GM12878 (cell line): ENCODE data around the gene DSG4. TPM values are rescaled to one million over a fixed set of nuclear protein-coding genes. Genes with fewer than 3 reads are reported as not detected.
A peak's percentile ranks its signal among the peaks of the same experiment; 100 is the strongest.

Experiments
- ATAC-seq: fragments of 200-7000 bp; cut with Tn5 transposase; 3 replicates; pipeline ENCODE4 v1.9.1; 2020; ENCODE audit warnings: mild to moderate bottlenecking, moderate library complexity
- BruUV-seq: library from RNA; stranded (reverse); fragments of 400-500 nt; replicated peaks from 2 replicates; lab custom pipeline; 2021; lab: Mats Ljungman, UMichigan
- CTCF ChIA-PET: fragments of 300-600 bp; sonication (Branson Sonifier 250); formaldehyde crosslinking; extraction: SDS; loops from one replicate; lab custom pipeline; 2021; ENCODE audit warnings: inconsistent platforms; lab: Yijun Ruan, JAX
- POLR2A ChIA-PET: fragments of 350-600 bp; formaldehyde crosslinking; extraction: SDS; loops from one replicate; lab custom pipeline; 2021; ENCODE audit warnings: inconsistent platforms; lab: Charles Lee
- RAD21 ChIA-PET: fragments of 300-600 bp; sonication (Branson Sonifier 250); formaldehyde crosslinking; loops from one replicate; lab custom pipeline; 2023; ENCODE audit warnings: antibody characterized with exemption; ENCODE audit not compliant: unreplicated experiment; lab: Charles Lee
- SMC1A ChIA-PET: fragments of 300-600 bp; sonication (Branson Sonifier 250); formaldehyde crosslinking; loops from one replicate; lab custom pipeline; 2023; ENCODE audit not compliant: unreplicated experiment, uncharacterized antibody; lab: Charles Lee
- DNase-seq: peaks from one replicate; pipeline ENCODE4 v3.0.0-alpha.2; 2011; ENCODE audit warnings: low read depth, low spot score
- FAIRE-seq: peaks from 3 replicates; lab custom pipeline; 2011; peaks lifted over from hg19 to GRCh38; lab: Jason Lieb, UNC
- H2AFZ ChIP-seq: 2 replicates; pipeline ENCODE4 v1.6.0; 2011; ENCODE audit warnings: low read depth, low read length, control low read depth; ENCODE audit not compliant: control insufficient read depth
- H3K27ac ChIP-seq: 2 replicates; pipeline ENCODE4 v1.5.1; 2011; ENCODE audit warnings: control low read depth; ENCODE audit not compliant: control insufficient read depth, insufficient read depth
- H3K27me3 ChIP-seq, 2 experiments: replicated peaks in 1 of 2; 2 replicates each; pipeline versions ENCODE4 v1.6.0 to v1.6.1; 2011; ENCODE audit warnings: low read length in 1 of 2; ENCODE audit not compliant: control insufficient read depth in 2 of 2, insufficient read depth in 2 of 2
- H3K36me3 ChIP-seq, 2 experiments: 2 replicates each; pipeline ENCODE4 v1.5.1; 2011; ENCODE audit warnings: low read length in 1 of 2; ENCODE audit not compliant: control insufficient read depth in 2 of 2, insufficient read depth in 2 of 2
- H3K4me1 ChIP-seq: 2 replicates; pipeline ENCODE4 v1.6.1; 2011; ENCODE audit warnings: mild to moderate bottlenecking, low read length, moderate library complexity, mixed read lengths; ENCODE audit not compliant: control insufficient read depth, insufficient read depth
- H3K4me2 ChIP-seq: 2 replicates; pipeline ENCODE4 v1.6.0; 2011; ENCODE audit warnings: control low read depth; ENCODE audit not compliant: control insufficient read depth, insufficient read depth
- H3K4me3 ChIP-seq: fragments of 200-600 bp; sonication (generic); 2 replicates; pipeline ENCODE4 v1.5.1; 2016
- H3K79me2 ChIP-seq: 2 replicates; pipeline ENCODE4 v1.6.0; 2011; ENCODE audit warnings: low read length; ENCODE audit not compliant: control insufficient read depth, insufficient read depth
- H3K9ac ChIP-seq: 2 replicates; pipeline ENCODE4 v1.8.0; 2011; ENCODE audit warnings: low read length, control low read depth, mixed read lengths; ENCODE audit not compliant: control insufficient read depth, insufficient read depth
- H3K9me3 ChIP-seq: replicated peaks from 3 replicates; pipeline ENCODE4 v1.5.1; 2011; ENCODE audit warnings: mild to moderate bottlenecking, low read length; ENCODE audit not compliant: control insufficient read depth, insufficient read depth
- H4K20me1 ChIP-seq: 2 replicates; pipeline ENCODE4 v1.6.0; 2011; ENCODE audit not compliant: control insufficient read depth, insufficient read depth
- CHD1 ChIP-seq: IDR thresholded peaks from 2 replicates; pipeline ENCODE4 v1.6.1; 2012; ENCODE audit warnings: low read depth, low read length, improper control_type of control experiment
- GABPA ChIP-seq: IDR thresholded peaks from 2 replicates; pipeline ENCODE4 v1.6.1; 2014; ENCODE audit warnings: antibody characterized with exemption, low read depth, mild to moderate bottlenecking, inconsistent platforms
- IKZF1 ChIP-seq: fragments of 450-650 bp; conservative IDR thresholded peaks from 2 replicates; pipeline ENCODE4 v1.6.1; 2017; ENCODE audit warnings: antibody characterized with exemption, mild to moderate bottlenecking
- IKZF2 ChIP-seq, 2 experiments: fragments of 450-650 bp; IDR thresholded peaks; 2 replicates each; pipeline ENCODE4 v1.6.1; 2017; ENCODE audit warnings: mild to moderate bottlenecking in 2 of 2, moderate library complexity in 2 of 2
- IRF4 ChIP-seq: IDR thresholded peaks from 2 replicates; pipeline ENCODE4 v1.6.1; 2011; ENCODE audit warnings: low read depth, low read length
- JUNB ChIP-seq: IDR thresholded peaks from 2 replicates; pipeline ENCODE4 v1.6.1; 2016; ENCODE audit warnings: antibody characterized with exemption, mild to moderate bottlenecking
- KAT2A ChIP-seq: conservative IDR thresholded peaks from 2 replicates; pipeline ENCODE4 v1.6.1; 2011; ENCODE audit warnings: low read depth, low read length; ENCODE audit not compliant: control insufficient read depth
- MTA2 ChIP-seq: fragments of 450-650 bp; IDR thresholded peaks from 2 replicates; pipeline ENCODE4 v1.6.1; 2016; ENCODE audit warnings: low read depth, mild to moderate bottlenecking, moderate library complexity
- NFIC ChIP-seq: IDR thresholded peaks from 2 replicates; pipeline ENCODE4 v1.6.1; 2012; ENCODE audit warnings: low read depth, mild to moderate bottlenecking, inconsistent platforms, low read length, moderate library complexity
- NFYA ChIP-seq: IDR thresholded peaks from 2 replicates; pipeline ENCODE4 v1.6.1; 2011; ENCODE audit warnings: low read depth, mild to moderate bottlenecking, low read length, improper control_type of control experiment, borderline replicate concordance
- NR2C1 ChIP-seq: fragments of 450-650 bp; IDR thresholded peaks from 2 replicates; pipeline ENCODE4 v1.6.1; 2017; ENCODE audit warnings: antibody characterized with exemption, mild to moderate bottlenecking, moderate library complexity
- POLR2A ChIP-seq: IDR thresholded peaks from 2 replicates; pipeline ENCODE4 v1.6.1; 2011; ENCODE audit warnings: low read depth, mild to moderate bottlenecking, low read length
- RUNX3 ChIP-seq: IDR thresholded peaks from 2 replicates; pipeline ENCODE4 v1.6.1; 2012; ENCODE audit warnings: low read length, inconsistent platforms
- ZBED1 ChIP-seq: IDR thresholded peaks from 2 replicates; pipeline ENCODE4 v1.6.1; 2016; ENCODE audit warnings: borderline replicate concordance
- ZBTB40 ChIP-seq: fragments of 450-650 bp; IDR thresholded peaks from 2 replicates; pipeline ENCODE4 v1.6.1; 2016; ENCODE audit warnings: mild to moderate bottlenecking, moderate library complexity, borderline replicate concordance
- ZNF207 ChIP-seq: fragments of 450-650 bp; IDR thresholded peaks from 2 replicates; pipeline ENCODE4 v1.6.1; 2014; ENCODE audit warnings: antibody characterized with exemption, mild to moderate bottlenecking, borderline replicate concordance
- WGBS: methylation state at CpG from one replicate; pipeline ENCODE4 v1.1.6; 2016; ENCODE audit warnings: low lambda C conversion rate; ENCODE audit not compliant: insufficient replicate concordance, insufficient coverage; ENCODE audit errors: missing lambda C conversion rate; 5-methylcytosine and 5-hydroxymethylcytosine counted together
- in situ Hi-C: fragments of 300-500 bp; cut with MboI; formaldehyde crosslinking; loops from 9 replicates; pipeline ENCODE4 v1.14.3; 2018; ENCODE audit warnings: mixed read lengths
- intact Hi-C: fragments of 100-400 bp; cut with micrococcal nuclease; formaldehyde crosslinking; loops from one replicate; pipeline ENCODE4 v1.14.2; 2022; ENCODE audit not compliant: unreplicated experiment
- polyA plus RNA-seq, 11 experiments: library from polyadenylated mRNA; depleted of rRNA in 4 of 11; unstranded in 6 of 11; stranded (reverse) in 5 of 11; fragments of >200 nt; fragmentation: Nextera tagmentation in 4 of 11; fragmentation: Illumina TruSeq in 1 of 11; extraction: Ambion mirVana in 4 of 11; extraction: Trizol in 1 of 11; gene quantifications; 1 replicate in 1 of 11; 2 replicates in 10 of 11; pipeline versions ENCODE4 v1.2.1 to v1.2.3, GENCODE V29; 2011 to 2016; ENCODE audit warnings: inconsistent platforms in 2 of 11, missing spikeins in 2 of 11, low read depth in 1 of 11
- total RNA-seq, 4 experiments: library from RNA; depleted of rRNA in 3 of 4; stranded (reverse); fragments of >200 nt in 3 of 4; fragmentation: Illumina TruSeq in 1 of 4; extraction: Trizol in 1 of 4; gene quantifications; 2 replicates each; pipeline versions ENCODE4 v1.2.1 to v1.2.3, GENCODE V29; 2013 to 2021

DSG4 gene
- total and polyA plus RNA-seq, 10 of the 15 experiments (the other 5 are each of a cell fraction or from before 2014, with no cell fraction given) = 0.07 to 0.59 (median 0.17) TPM; not detected in 1

- no TSS peak for BruUV-seq
- TF ChIP-seq GABPA (no peak), IRF4 (no peak), ZNF207 (no peak), POLR2A (no peak), KAT2A (no peak)
- TF ChIP-seq, all 136 proteins: peak for 0
- Histone ChIP-seq H3K4me1 (no peaks in the 10 kb centered on the region), H3K9ac (no peak overlapping the region), H3K9me3 (no peaks in the 10 kb centered on the region; the same call in 2 of the 3 replicates), H4K20me1 (no peaks in the 10 kb centered on the region), H3K79me2 (no peaks in the 10 kb centered on the region), H3K4me2 (no peak overlapping the region), H3K27me3 (no peaks in the 10 kb centered on the region; a peak in 1 of 4 replicates), H2AFZ (no peak overlapping the region), H3K4me3 (no peak overlapping the region), H3K27ac (no peak overlapping the region), H3K36me3 (no peaks in the 10 kb centered on the region)
- CTCF ChIA-PET = no interaction called here
- FAIRE-seq (no peak), DNase-seq (no peak), ATAC-seq (no peak)
- in situ Hi-C loops (no loop called here), intact Hi-C loops (no loop called here)
- 32% methylated on average over 8 of the region's 8 CpGs for WGBS
- POLR2A ChIA-PET = no interaction called here
- SMC1A ChIA-PET = interaction anchor here (0.9 kb wide), 1 partner anchor 8 kb away, joined by 3 read pairs; no protein-coding TSS in a partner anchor
- RAD21 ChIA-PET = no interaction called here
Measured at GRCh38 chr18:31354990-31355389, 21.6 kb upstream of the DSG4 start.

GRCh38 chr18:31356025-31356424 is 20.6 kb upstream of the DSG4 start:
- no TSS peak for BruUV-seq

More at GRCh38 chr18:31356025-31356424, 20.6 kb upstream of the DSG4 start:
- H3K4me1 ChIP-seq = no peaks in the 10 kb centered on the region
- no peaks in the 10 kb centered on the region; a peak in 2 of 4 replicates for H3K27me3 ChIP-seq
- H4K20me1 ChIP-seq = no peaks in the 10 kb centered on the region
- SMC1A ChIA-PET = no interaction called here
- POLR2A ChIA-PET = no interaction called here
- no peaks in the 10 kb centered on the region for H3K36me3 ChIP-seq
- intact Hi-C loops = no loop called here
- no peak overlapping the region for H3K9ac ChIP-seq
- no peaks in the 10 kb centered on the region; the same call in 2 of the 3 replicates for H3K9me3 ChIP-seq
- 9% methylated on average over 5 of the region's 5 CpGs for WGBS
- RAD21 ChIA-PET = no interaction called here
- H3K4me2 ChIP-seq = no peak overlapping the region
- H3K27ac ChIP-seq = no peak overlapping the region
- no peak overlapping the region; the same call in 1 of the 2 replicates for H2AFZ ChIP-seq
- no peaks in the 10 kb centered on the region for H3K79me2 ChIP-seq
- H3K4me3 ChIP-seq = no peak overlapping the region
- peak; percentile 83 for FAIRE-seq
- TF ChIP-seq NFIC = peak; percentile 52; the same call in 1 of the 2 replicates
- TF ChIP-seq NFYA = no peak
- no peak for TF ChIP-seq CHD1
- TF ChIP-seq RUNX3 = peak; percentile 71; the same call in 1 of the 2 replicates
- TF ChIP-seq ZBED1 = peak; percentile 39; the same call in 1 of the 2 replicates
- peak; percentile 34; the same call in 1 of the 2 replicates for TF ChIP-seq IKZF1
- no peak for TF ChIP-seq ZBTB40
- peak; percentile 19; the same call in 1 of the 2 replicates for TF ChIP-seq MTA2
- peak; percentile 35 for TF ChIP-seq JUNB
- no peak for TF ChIP-seq NR2C1
- peak in 1 of 2 experiments; percentile 18; a peak in 2 of 4 replicates for TF ChIP-seq IKZF2 (IDR thresholded peaks at IDR 0.05)
- TF ChIP-seq, all 136 proteins: peak for 7
- CTCF ChIA-PET = interaction anchor here (1.1 kb wide), 1 partner anchor 180 kb away, joined by 3 read pairs; no protein-coding TSS in a partner anchor
- ATAC-seq (peak; percentile 74), DNase-seq (peak; percentile 20)
- in situ Hi-C loops = no loop called here
